Cardiac fibroblast (primary cell): ENCODE data around the gene EXOC6.
A peak's percentile ranks its signal among the peaks of the same experiment; 100 is the strongest.

Source experiments
- DNase-seq, 2 donors: peaks; one replicate each; pipeline versions ENCODE4 v3.0.0 to v3.0.0-alpha.2; 2010; ENCODE audit warnings: low read depth in 2 of 2
- H3K4me3 ChIP-seq, 2 donors: replicated peaks in 1 of 2; 1 replicate in 1 of 2; 2 replicates in 1 of 2; pipeline ENCODE4 v1.5.1; 2011; ENCODE audit warnings: low read depth in 2 of 2, low read length in 2 of 2, mild to moderate bottlenecking in 2 of 2, moderate library complexity in 1 of 2
- TF ChIP-seq, protein P1 (sequence below): IDR thresholded peaks from one replicate; pipeline ENCODE4 v1.5.1; 2011; ENCODE audit warnings: low read depth, mild to moderate bottlenecking, low read length, inconsistent platforms

EXOC6 gene

DNA sequence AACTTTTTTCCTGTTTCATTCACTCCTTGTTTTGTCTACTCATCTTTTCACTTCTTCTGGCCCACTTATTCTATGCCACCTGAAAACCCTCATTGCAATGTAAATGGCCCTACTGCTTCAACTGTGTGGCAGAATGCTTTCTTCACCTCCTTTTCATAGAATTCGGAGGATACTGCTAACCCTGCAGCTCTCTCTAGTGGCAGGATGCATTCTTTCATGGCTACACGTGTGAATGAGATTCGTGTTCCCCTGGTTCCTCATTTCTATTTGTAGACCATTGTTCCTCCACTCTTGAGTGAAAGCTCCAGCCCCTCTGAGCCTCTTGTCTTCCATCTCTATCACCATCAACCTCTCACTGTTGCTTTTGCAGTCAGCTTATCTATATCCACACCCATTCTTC is 191.4 kb downstream of the EXOC6 start:
- TF ChIP-seq, protein P1, sequence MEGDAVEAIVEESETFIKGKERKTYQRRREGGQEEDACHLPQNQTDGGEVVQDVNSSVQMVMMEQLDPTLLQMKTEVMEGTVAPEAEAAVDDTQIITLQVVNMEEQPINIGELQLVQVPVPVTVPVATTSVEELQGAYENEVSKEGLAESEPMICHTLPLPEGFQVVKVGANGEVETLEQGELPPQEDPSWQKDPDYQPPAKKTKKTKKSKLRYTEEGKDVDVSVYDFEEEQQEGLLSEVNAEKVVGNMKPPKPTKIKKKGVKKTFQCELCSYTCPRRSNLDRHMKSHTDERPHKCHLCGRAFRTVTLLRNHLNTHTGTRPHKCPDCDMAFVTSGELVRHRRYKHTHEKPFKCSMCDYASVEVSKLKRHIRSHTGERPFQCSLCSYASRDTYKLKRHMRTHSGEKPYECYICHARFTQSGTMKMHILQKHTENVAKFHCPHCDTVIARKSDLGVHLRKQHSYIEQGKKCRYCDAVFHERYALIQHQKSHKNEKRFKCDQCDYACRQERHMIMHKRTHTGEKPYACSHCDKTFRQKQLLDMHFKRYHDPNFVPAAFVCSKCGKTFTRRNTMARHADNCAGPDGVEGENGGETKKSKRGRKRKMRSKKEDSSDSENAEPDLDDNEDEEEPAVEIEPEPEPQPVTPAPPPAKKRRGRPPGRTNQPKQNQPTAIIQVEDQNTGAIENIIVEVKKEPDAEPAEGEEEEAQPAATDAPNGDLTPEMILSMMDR, result peak; percentile 61
- no peak overlapping the region for H3K4me3 ChIP-seq
- peak; percentile 64 to 74 for DNase-seq

DNA sequence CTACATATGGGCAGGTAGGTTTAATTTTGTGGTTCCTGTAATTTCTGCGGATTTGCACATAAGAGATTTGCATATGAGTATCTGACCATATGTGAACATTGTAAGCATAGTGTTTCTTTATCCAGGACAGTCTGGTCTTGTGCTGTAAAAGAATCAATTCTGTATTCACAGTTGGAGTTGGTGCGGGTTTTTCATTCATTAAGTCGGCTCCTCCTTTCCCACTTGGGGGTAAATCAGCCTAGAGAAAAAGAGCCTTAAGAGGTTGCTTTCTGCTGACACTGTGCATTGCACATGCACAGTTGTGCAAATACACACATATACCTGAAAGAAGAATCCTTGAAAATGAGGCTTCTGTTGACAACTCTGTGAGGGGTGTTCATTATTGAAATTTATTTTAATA is 206.2 kb downstream of the EXOC6 start:
- no peak for DNase-seq
- TF ChIP-seq, protein P1, result no peak
- H3K4me3 ChIP-seq, result no peak overlapping the region

DNA sequence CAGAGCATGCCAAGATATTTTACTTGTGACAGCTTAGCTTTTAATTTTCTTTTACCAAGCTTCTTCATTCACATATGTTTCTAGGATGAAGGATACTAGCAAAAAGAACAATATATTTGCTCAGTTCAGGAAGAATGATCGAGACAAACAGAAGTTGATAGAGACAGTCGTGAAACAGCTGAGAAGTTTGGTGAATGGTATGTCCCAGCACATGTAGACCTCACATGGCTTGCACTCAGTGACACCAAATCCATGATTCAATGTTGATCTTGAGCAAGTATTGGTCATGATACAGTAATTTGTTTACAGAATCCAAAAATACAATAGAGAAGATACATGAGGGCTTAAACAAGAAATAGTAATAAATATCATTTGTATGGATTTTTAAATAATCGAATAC is 209.8 kb downstream of the EXOC6 start:
- TF ChIP-seq, protein P1, result no peak
- DNase-seq, result no peak
- no peak overlapping the region for H3K4me3 ChIP-seq

DNA sequence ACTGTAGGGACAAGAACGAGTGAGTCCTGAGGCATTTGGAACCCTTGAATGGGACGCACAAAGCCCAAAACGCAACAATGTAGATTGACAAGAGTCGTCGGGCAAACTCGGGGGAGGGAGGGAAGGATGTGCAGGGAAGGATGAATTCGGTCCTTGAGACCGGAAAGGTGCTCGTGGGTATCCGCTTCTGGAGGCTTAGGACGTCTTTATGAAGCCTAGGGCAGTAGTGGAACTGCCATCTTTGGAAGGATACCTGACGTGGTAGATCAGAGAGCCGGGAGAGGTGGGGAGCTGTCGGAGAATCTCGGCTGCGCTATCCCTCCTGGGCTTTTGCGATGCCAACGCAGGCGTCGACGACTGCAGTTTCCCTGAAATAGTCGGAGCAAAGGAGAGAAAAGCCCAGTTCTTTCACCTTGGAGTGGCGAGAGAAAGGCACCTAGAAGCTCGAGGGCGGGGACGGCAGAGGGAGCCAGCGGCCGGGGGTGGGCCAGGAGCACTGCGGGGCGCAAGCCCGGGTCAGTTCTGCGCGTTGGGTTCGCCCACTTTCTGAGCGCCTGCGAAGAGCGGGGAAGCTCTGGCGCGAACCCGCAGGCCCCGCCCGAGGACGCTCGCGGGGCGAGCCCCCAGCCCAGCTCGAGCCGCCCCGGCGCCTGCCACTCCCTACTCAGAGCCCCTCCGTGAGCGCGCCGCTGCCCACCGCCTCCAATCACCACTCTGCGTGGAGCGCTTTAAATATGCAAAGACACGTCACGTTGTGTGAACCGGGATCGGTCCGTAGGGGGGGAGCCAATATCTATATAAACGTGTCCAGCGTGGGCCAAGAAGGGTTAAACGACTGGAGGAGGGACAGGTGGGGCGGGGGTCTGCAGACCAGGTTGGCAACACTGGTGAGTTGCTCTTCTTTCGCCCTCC is 211.9 kb downstream of the EXOC6 start, which contains the start of gene CYP26C1:
Gene CYP26C1 (plus strand): TSS at position 824 of the 912 bp plus-strand sequence. CDS start 466 bp downstream, outside the sequence.
- no peak within 1 kb of the TSS for H3K4me3 ChIP-seq
- TF ChIP-seq, protein P1, result no peak

DNA sequence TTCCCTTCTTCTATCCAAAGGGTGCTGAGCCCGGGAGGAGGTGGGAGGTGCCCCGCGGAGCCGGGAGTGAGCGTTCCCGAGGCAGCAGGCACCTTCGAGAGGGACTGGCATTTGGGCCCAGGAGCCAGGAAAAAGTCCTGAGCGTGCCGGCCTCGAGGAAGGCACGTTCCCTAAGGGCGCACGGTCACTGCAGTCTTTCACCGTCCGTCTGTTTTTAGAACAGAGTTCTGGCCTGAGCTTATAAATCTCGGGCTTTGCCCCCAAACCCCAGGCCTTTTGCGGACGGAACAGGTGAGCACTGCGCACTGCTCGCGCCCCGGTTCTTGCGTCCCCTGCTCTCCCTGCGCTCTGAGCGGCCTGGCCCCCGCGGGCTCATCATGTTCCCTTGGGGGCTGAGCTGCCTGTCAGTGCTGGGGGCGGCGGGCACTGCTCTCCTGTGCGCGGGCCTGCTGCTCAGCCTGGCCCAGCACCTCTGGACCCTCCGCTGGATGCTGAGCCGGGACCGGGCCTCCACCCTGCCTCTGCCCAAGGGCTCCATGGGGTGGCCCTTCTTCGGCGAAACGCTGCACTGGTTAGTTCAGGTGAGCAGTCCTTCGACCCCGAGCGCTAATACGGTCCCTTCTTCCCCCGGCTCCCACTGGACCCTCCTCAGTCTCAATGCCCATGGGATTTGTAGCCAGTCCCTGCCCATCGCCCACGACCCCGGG is 212.7 kb downstream of the EXOC6 start:
- TF ChIP-seq, protein P1, result no peak
- no peak overlapping the region for H3K4me3 ChIP-seq
- DNase-seq, result no peak

More for the DNA sequence above, 211.9 kb downstream of the EXOC6 start, which contains the start of gene CYP26C1:
- DNase-seq, result no peak

DNA sequence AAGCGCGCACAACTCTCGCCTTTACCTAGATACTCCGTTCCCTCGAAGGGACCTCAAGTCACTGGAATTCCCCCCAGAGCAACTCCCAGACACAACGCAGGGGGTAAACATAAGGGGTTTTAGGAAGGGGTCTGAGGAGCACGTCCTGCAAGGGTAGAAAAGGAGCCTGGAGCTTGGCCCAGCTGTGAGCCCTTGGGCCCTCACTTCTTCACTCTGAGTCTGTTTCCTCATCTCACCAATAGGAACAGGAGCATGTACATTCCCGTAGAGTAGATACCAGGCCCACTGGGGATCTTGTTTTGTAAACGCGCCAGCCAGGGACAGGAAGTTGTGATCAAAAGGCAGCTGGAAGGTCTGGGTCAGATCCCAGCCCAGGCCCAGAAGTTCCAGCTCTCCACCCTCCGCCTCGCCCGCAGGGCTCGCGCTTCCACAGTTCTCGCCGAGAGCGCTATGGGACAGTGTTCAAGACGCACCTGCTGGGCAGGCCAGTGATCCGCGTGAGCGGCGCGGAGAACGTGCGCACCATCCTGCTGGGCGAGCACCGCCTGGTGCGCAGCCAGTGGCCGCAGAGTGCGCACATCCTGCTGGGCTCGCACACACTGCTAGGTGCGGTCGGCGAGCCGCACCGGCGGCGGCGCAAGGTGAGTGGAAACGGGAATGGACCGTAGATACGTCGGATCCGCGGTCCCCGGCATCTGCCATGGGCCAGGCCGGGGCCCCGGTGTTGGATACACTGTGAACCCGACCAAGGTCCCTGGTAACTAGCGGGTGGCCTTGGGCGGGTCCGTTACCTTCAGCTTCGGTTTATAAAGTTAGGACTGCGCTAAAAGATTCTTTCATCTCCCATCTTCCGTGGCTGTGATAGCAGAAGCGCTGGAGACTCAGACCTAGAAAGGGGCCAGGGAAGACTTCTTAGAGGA is 213.5 kb downstream of the EXOC6 start:
- TF ChIP-seq, protein P1, result no peak
- peak overlapping the region; percentile 30 to 45 for H3K4me3 ChIP-seq
- peak in 1 of 2 donors; percentile 33 for DNase-seq
